GM19238 (cell line): ENCODE measurements around the gene MAGED2.
"Not testable (repeated sequence)": the region's sequence is repeated elsewhere in the genome, so short reads cannot be mapped to it uniquely, and the experiment has no call there.

Source experiments
- DNase-seq: peaks from one replicate; pipeline ENCODE4 v3.0.0; 2011; ENCODE audit warnings: low spot score; ENCODE audit not compliant: insufficient read length

The MAGED2 gene

DNA sequence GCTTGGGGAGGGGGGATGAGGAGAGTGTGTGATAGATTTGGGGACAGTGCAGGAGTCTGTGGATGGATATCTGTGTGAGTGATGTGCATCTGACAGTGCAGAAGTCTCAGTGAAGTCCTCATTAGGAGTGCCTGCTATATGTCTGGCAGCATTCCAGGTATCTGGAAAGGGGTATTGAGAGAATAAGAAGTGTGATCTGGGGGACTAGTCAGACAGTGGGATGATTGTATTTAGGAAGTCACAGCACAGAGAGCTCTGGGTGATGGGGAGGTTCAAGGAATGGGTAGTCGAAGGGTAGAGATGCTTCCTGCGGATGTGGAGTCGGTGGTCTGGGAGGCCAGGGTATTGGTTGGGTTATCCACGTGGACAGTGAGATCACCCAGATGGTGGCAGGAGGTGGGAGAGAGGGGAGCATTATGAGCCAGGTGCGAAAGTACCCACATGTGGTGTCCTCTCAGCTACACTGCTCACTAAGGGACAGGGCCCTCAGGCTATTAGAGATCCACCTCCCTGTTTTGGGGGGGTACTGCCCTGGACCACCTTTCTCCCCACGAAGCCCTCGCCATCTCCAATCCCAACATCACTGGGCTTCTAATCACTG, 9.8 kb downstream of the MAGED2 start:
- DNase-seq = no peak

DNA sequence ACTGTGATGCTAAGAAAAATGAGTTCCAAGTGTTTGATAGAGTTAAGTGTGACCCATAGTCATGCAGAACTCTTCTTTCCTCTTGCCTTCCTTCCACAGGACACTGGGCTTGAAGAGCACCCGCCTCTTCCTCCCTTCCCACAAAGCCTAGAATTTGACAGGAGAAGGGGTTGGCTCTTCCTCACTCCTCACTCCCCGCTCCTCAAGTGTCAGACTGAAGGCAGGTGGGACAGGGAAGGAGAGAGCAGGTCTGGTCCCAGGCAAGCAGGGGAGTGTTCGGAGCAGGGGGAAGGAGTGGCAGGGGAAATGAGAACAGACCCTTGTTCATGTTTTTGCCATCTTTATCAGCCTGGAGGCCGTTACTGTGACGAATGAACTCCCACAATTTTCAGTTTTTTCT, 10.7 kb downstream of the MAGED2 start:
- no peak for DNase-seq

DNA sequence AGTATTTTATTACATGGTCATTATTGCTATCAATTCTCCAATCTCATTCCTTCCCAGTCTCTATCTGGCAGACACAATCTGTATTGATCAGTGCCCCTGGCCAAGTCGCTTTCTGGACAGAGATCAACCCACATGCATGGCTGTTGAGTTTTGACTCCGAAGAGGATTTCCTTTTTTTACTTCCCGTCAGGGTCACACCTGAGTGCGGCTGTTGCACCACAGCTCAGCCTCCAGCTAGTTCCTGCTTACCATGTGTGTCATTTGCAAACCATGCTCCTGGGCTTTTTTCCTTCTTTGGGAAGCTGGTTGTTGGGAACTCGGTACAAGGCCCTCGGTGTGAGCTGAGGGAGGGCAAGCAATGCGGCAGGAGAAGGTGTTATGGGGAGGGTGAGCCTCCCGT, 11.7 kb downstream of the MAGED2 start:
- no peak for DNase-seq

- no peak for DNase-seq
Measured at GRCh38 chrX:54820737-54821136, 13.2 kb downstream of the MAGED2 start.

- DNase-seq = no peak
Measured at GRCh38 chrX:54821310-54821709, 13.8 kb downstream of the MAGED2 start.

DNA sequence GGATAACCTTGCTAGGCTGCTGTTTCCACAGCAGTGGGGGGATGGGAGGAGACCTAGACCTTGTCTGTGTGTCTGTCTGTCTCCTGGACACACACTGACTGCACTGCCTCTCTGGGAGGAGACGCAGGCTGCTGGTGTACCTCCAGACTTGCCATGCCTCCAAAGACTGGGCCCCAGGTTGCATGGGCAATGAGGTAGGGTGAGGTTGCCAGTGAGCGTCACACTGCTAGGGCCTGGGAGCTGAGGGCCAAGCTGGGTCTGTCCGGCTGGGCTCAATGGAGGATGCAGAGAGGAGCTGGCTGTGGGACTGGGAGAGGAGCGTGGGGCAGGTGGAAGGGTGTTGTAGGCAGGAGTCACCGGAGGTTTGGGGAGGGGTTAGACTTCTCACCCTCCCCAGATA, 16.6 kb downstream of the MAGED2 start:
- no peak for DNase-seq

DNA sequence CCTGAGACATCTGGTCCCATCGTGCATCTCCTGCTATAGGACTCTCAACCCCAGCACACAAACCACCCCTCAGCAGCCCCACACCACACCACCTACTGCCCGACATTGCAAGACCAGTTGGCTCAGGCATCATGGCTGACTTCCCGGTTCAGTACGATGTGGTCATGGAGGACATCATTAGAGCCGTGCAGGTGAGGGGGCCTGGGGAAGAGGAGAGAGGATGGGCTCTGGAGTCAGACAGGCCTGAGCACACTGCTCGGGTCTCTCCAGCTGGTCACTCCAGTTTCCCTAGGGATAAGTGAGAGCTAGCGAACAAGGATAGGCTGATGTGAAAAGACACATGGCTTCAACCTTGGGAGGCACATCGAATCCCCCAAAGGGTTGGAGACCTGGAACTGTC, 17.2 kb downstream of the MAGED2 start:
- no peak for DNase-seq

GRCh38 chrX:54825716-54826438, 18.3 kb downstream of the MAGED2 start:
- DNase-seq = no peak

DNA sequence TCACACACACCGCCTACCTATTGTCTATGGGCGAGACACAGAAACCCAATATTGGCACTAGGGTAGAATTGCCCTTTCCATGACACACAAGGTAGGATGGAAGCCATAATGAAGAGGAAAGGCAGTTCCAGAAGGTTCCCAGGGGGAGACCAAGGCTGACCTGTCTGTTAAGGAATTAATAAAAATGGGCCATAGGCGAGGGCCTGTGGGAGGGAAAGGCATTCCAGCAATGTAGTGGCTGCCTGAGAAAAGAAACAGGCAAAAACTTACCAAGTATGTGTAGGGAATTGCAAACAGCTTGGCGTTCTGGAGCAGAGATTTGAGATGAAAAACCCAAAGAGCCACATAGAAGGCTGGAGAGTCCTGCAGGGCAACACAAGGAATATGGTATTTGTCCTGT, 19.1 kb downstream of the MAGED2 start:
- no peak for DNase-seq

- no peak for DNase-seq
Measured at GRCh38 chrX:54838583-54838982, 31.0 kb downstream of the MAGED2 start.

DNA sequence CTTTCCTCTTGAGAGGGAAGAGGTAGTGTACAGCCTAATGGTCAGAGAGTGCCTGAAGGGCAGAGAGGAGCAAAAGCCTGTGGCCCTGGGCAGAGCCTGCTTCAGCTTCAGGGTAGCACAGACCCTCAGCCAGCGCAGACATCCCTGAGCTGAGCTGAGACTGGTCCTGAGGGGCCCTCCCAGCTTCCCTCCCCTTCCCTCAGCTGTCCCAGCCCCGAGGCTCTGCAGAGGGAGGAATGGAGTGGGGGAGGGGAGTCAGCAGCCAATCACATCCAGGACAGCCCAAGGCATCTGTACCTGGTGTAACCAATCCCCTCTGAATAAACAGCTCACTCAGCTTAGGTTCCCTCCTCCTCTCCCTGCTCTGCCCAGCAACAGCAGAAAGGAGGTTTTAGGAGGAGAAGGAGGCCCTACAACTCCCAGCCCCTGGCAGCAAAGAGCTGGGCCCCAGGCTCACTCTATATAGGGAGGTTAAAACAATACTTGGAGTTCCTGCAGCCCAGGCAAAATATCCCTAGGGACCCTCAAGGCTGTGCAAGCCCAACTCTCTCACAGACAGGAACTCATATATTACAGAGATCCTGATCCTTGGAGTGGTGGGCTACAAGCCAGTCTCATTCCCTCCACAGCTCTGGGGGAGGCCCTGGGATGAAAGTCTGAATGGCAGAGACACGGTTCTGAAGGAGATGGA, 33.8 kb downstream of the MAGED2 start:
- DNase-seq = not testable (repeated sequence)

GRCh38 chrX:54842607-54843006, 35.1 kb downstream of the MAGED2 start:
- no peak for DNase-seq

- no peak for DNase-seq
Measured at GRCh38 chrX:54843050-54843449, 35.5 kb downstream of the MAGED2 start.

DNA sequence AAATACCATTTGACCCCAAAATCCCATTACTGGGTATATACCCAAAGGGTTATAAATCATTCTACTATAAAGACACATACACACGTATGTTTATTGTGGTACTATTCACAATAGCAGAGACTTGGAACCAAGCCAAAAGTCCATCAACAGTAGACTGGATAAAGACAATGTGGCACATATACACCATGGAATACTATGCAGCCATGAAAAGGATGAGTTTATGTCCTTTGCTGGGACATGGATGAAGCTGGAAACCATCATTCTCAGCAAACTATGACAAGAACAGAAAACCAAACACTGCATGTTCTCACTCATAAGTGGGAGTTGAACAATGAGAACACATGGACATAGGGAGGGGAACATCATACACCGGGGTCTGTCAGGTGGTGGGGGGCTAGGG, 40.2 kb downstream of the MAGED2 start:
- DNase-seq = not testable (repeated sequence)

- no peak for DNase-seq
Measured at GRCh38 chrX:54865208-54865607, 57.7 kb downstream of the MAGED2 start.
